Measurements from ENCODE around the gene PLPP1. TPM values are rescaled to one million over a fixed set of nuclear protein-coding genes. Genes with fewer than 3 reads are reported as not detected.

The PLPP1 gene
- total RNA-seq, 1 donor from 2014 or later: 23.9 TPM

DNA sequence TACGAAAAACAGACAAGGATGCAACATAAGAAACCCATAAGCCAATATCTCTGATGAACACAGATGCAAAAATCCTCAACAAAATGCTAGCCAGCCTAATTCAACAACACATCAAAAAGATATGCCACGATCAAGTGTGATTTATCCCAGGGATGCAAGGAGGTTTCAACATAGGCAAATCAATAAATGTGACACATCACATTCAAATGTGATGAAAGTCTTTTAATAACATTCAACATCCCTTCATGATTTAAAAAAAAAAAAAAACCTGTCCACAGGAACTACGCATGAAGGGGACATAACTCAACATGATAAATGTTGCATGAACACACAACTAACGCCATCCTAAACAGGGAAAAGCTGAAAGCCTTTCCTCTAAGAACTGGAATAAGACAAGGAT is 102.2 kb downstream of the PLPP1 start:
- peaks cover 7% of the 10 kb centered on the region for H3K36me3 ChIP-seq
- H3K36me3 Mint-ChIP-seq: peaks cover 71% of the 10 kb centered on the region
- no peak overlapping the region for H2AFZ ChIP-seq (replicated peaks)
- H4K20me1 ChIP-seq (ENCODE audit: low read depth): no peaks in the 10 kb centered on the region
- H3K79me2 ChIP-seq (ENCODE audit: low read depth): no peaks in the 10 kb centered on the region
- H3K4me3 ChIP-seq: no peak overlapping the region
- no peaks in the 10 kb centered on the region for H3K4me1 Mint-ChIP-seq
- TF ChIP-seq EZH2 (IDR thresholded peaks at IDR 0.05) (no peak), EZH2phosphoT487 (IDR thresholded peaks at IDR 0.05) (no peak)
- TF ChIP-seq, protein P1, sequence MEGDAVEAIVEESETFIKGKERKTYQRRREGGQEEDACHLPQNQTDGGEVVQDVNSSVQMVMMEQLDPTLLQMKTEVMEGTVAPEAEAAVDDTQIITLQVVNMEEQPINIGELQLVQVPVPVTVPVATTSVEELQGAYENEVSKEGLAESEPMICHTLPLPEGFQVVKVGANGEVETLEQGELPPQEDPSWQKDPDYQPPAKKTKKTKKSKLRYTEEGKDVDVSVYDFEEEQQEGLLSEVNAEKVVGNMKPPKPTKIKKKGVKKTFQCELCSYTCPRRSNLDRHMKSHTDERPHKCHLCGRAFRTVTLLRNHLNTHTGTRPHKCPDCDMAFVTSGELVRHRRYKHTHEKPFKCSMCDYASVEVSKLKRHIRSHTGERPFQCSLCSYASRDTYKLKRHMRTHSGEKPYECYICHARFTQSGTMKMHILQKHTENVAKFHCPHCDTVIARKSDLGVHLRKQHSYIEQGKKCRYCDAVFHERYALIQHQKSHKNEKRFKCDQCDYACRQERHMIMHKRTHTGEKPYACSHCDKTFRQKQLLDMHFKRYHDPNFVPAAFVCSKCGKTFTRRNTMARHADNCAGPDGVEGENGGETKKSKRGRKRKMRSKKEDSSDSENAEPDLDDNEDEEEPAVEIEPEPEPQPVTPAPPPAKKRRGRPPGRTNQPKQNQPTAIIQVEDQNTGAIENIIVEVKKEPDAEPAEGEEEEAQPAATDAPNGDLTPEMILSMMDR (IDR thresholded peaks at IDR 0.05): no peak
- H3K9ac ChIP-seq: no peak overlapping the region
- no peak for DNase-seq (ENCODE audit: low spot score)
- no peak overlapping the region for H3K27ac ChIP-seq
- H3K4me3 Mint-ChIP-seq: no peak overlapping the region
- no peak overlapping the region for H3K4me2 ChIP-seq
- no peak overlapping the region for H3K27ac Mint-ChIP-seq
- H3K27me3 ChIP-seq: no peaks in the 10 kb centered on the region
- H3K4me1 ChIP-seq: no peaks in the 10 kb centered on the region
- H3F3A ChIP-seq (ENCODE audit: low read depth): no peaks in the 10 kb centered on the region
- H3K27me3 Mint-ChIP-seq (ENCODE audit: insufficient read depth, low read depth): peaks cover 5% of the 10 kb centered on the region
- peaks cover 57% of the 10 kb centered on the region for H3K9me3 Mint-ChIP-seq
- no peaks in the 10 kb centered on the region for H3K9me3 ChIP-seq (ENCODE audit: low read depth)

DNA sequence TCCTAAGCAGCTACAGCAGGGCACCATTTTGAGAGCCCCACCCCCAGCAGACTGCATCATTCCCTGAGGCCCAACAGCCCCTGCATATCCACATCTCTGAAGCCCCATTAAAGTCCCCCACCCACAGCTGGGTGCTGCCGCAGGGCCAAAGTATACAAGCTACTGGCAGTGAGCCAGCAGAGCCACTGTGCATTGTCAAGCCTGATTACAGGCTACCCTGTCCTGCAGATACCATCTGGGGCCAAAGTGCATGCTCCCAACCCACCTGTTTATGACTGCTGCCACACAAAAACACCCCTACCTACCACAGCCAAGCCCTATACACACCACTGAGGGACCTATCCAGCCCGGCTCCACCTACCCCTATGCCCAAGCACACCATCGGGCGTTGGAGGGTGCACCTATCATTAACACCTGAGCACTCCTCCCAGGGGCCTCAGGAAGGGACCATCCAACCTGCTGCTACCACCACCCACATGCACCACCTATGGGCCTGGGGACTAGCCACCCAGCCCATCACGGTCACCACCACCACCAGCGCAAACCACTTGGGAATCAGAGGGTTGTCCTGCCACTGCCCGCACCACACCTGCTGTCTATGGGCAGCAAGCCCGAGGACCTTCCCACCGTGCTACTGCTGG is 105.0 kb downstream of the PLPP1 start:
- Histone ChIP-seq H3K27me3 (no peaks in the 10 kb centered on the region), H2AFZ (replicated peaks) (no peak overlapping the region), H3K27ac (no peak overlapping the region), H3K9me3 (ENCODE audit: low read depth) (no peaks in the 10 kb centered on the region), H3F3A (ENCODE audit: low read depth) (no peaks in the 10 kb centered on the region), H3K4me1 (no peaks in the 10 kb centered on the region), H3K36me3 (peaks cover 7% of the 10 kb centered on the region), H4K20me1 (ENCODE audit: low read depth) (no peaks in the 10 kb centered on the region), H3K4me2 (no peak overlapping the region), H3K9ac (no peak overlapping the region), H3K79me2 (ENCODE audit: low read depth) (no peaks in the 10 kb centered on the region), H3K4me3 (no peak overlapping the region)
- Mint-ChIP-seq H3K9me3 (peaks cover 43% of the 10 kb centered on the region), H3K4me1 (no peaks in the 10 kb centered on the region), H3K4me3 (no peak overlapping the region), H3K27ac (no peak overlapping the region), H3K27me3 (ENCODE audit: insufficient read depth, low read depth) (peaks cover 5% of the 10 kb centered on the region), H3K36me3 (peaks cover 66% of the 10 kb centered on the region)
- no peak for DNase-seq (ENCODE audit: low spot score)
- no peak for TF ChIP-seq EZH2 (IDR thresholded peaks at IDR 0.05)
- TF ChIP-seq, protein P1 (IDR thresholded peaks at IDR 0.05): no peak
- no peak for TF ChIP-seq EZH2phosphoT487 (IDR thresholded peaks at IDR 0.05)

DNA sequence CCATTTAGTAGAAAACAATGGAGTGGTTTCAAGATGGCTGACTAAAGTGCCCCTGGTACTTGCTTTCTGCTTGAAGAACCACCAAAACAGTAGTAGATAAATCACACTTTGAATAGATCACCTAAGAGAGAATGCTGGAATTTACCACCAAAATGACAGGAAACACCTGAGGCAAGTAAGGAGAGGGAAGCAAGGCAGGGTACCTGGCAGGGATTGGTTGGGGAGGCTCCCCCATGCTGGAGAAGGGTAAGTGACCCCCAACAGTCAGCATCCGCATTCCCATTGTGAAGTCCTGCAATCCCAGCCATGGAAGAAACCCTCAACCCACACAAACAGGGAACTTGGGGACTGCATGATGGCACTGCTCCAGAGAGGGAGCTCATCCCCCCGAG is 105.5 kb downstream of the PLPP1 start:
- peaks cover 64% of the 10 kb centered on the region for H3K36me3 Mint-ChIP-seq

More for the DNA sequence above, 105.5 kb downstream of the PLPP1 start:
- H3F3A ChIP-seq (ENCODE audit: low read depth): no peaks in the 10 kb centered on the region
- peaks cover 5% of the 10 kb centered on the region for H3K27me3 Mint-ChIP-seq (ENCODE audit: insufficient read depth, low read depth)
- H3K9me3 Mint-ChIP-seq: peaks cover 38% of the 10 kb centered on the region
- H3K27ac Mint-ChIP-seq: no peak overlapping the region
- TF ChIP-seq, protein P1 (IDR thresholded peaks at IDR 0.05): no peak
- TF ChIP-seq EZH2phosphoT487 (IDR thresholded peaks at IDR 0.05) (no peak), EZH2 (IDR thresholded peaks at IDR 0.05) (no peak)
- no peaks in the 10 kb centered on the region for H3K4me1 ChIP-seq
- peaks cover 7% of the 10 kb centered on the region for H3K36me3 ChIP-seq
- no peaks in the 10 kb centered on the region for H3K79me2 ChIP-seq (ENCODE audit: low read depth)
- H3K4me3 ChIP-seq: no peak overlapping the region
- H3K27me3 ChIP-seq: no peaks in the 10 kb centered on the region
- H4K20me1 ChIP-seq (ENCODE audit: low read depth): no peaks in the 10 kb centered on the region
- no peak overlapping the region for H3K4me3 Mint-ChIP-seq
- no peaks in the 10 kb centered on the region for H3K4me1 Mint-ChIP-seq
- no peak overlapping the region for H2AFZ ChIP-seq (replicated peaks)
- no peak overlapping the region for H3K9ac ChIP-seq
- no peak overlapping the region for H3K4me2 ChIP-seq
- H3K9me3 ChIP-seq (ENCODE audit: low read depth): no peaks in the 10 kb centered on the region
- DNase-seq (ENCODE audit: low spot score): no peak
- H3K27ac ChIP-seq: no peak overlapping the region
